Stomach (tissue), 9 donors: Measurements from ENCODE around the gene LDB3. TPM values are rescaled to one million over a fixed set of nuclear protein-coding genes. Genes with fewer than 3 reads are reported as not detected.

Source experiments
- DNase-seq, 2 donors: peaks; one replicate each; pipeline versions ENCODE4 v3.0.0 to v3.0.0-alpha.2; 2013 to 2019
- H3K27ac ChIP-seq, 5 donors: fragments of 200-600 bp in 4 of 5; sonication (generic) in 4 of 5; one replicate each; pipeline ENCODE4 v1.5.1; 2013 to 2019; ENCODE audit warnings: mild to moderate bottlenecking in 1 of 5, moderate library complexity in 1 of 5
- H3K27me3 ChIP-seq, 3 donors: fragments of 200-600 bp; sonication (generic); one replicate each; pipeline ENCODE4 v1.5.1; 2017 to 2019; ENCODE audit warnings: mixed run types in 1 of 3
- H3K36me3 ChIP-seq, 4 donors: fragments of 200-600 bp; sonication (generic); 1 replicate in 3 of 4; 2 replicates in 1 of 4; pipeline ENCODE4 v1.5.1; 2016 to 2019
- H3K4me1 ChIP-seq, 4 donors: fragments of 200-600 bp; sonication (generic); one replicate each; pipeline ENCODE4 v1.5.1; 2016 to 2019
- H3K4me3 ChIP-seq, 4 donors: fragments of 200-600 bp; sonication (generic) in 3 of 4; one replicate each; pipeline ENCODE4 v1.5.1; 2016 to 2019; ENCODE audit warnings: mild to moderate bottlenecking in 1 of 4
- H3K9me3 ChIP-seq, 4 donors: fragments of 200-600 bp; sonication (generic); one replicate each; pipeline ENCODE4 v1.5.1; 2016 to 2019
- EP300 ChIP-seq: sonication (generic); formaldehyde crosslinking; IDR thresholded peaks from one replicate; pipeline ENCODE4 v1.6.1; 2017; ENCODE audit warnings: antibody characterized with exemption
- POLR2A ChIP-seq, 4 donors: fragments of 450-650 bp; IDR thresholded peaks; one replicate each; pipeline ENCODE4 v1.6.1; 2016; ENCODE audit warnings: antibody characterized with exemption in 4 of 4, control low read depth in 2 of 4, mild to moderate bottlenecking in 1 of 4, moderate library complexity in 1 of 4
- POLR2AphosphoS5 ChIP-seq, 3 donors: sonication (generic); formaldehyde crosslinking; IDR thresholded peaks; one replicate each; pipeline ENCODE4 v1.6.1; 2016; ENCODE audit warnings: antibody characterized with exemption in 3 of 3
- WGBS, 5 donors: extraction: QIAGEN DNeasy Blood & Tissue Kit in 3 of 5; methylation state at CpG; one replicate each; pipeline versions ENCODE4 v1.1.5 to v1.1.7; 2013 to 2018; 5-methylcytosine and 5-hydroxymethylcytosine counted together
- intact Hi-C: fragments of 100-400 bp; cut with DNase I; formaldehyde crosslinking; loops from one replicate; pipeline ENCODE4 v1.15.1; 2023; ENCODE audit warnings: low total_unique reads
- polyA plus RNA-seq, 3 donors: library from polyadenylated mRNA; stranded (reverse); fragments of 200-250 nt; gene quantifications; one replicate each; pipeline ENCODE4 v1.2.3, GENCODE V29; 2013
- total RNA-seq, 5 donors: library from RNA; depleted of rRNA; stranded (reverse); fragments of >200 nt; gene quantifications; one replicate each; pipeline versions ENCODE4 v1.1.0 to v1.2.3, GENCODE V29; 2014 to 2016
- TF ChIP-seq, protein P1 (sequence below), 7 experiments: fragments of 450-650 bp in 4 of 7; fragments of 200-600 bp in 3 of 7; sonication (generic) in 3 of 7; IDR thresholded peaks; one replicate each; pipeline ENCODE4 v1.5.1; 2016 to 2019; ENCODE audit warnings: antibody characterized with exemption in 7 of 7, control low read depth in 2 of 7, mild to moderate bottlenecking in 1 of 7
- donor health status: healthy with polysubstance abuse.
- donor health status: Bipolar disorder and iron deficiency.
- donor health status: healthy.

Gene LDB3
- total and polyA plus RNA-seq, 8 donors = 0.29 to 8.5 (median 2.5) TPM

DNA sequence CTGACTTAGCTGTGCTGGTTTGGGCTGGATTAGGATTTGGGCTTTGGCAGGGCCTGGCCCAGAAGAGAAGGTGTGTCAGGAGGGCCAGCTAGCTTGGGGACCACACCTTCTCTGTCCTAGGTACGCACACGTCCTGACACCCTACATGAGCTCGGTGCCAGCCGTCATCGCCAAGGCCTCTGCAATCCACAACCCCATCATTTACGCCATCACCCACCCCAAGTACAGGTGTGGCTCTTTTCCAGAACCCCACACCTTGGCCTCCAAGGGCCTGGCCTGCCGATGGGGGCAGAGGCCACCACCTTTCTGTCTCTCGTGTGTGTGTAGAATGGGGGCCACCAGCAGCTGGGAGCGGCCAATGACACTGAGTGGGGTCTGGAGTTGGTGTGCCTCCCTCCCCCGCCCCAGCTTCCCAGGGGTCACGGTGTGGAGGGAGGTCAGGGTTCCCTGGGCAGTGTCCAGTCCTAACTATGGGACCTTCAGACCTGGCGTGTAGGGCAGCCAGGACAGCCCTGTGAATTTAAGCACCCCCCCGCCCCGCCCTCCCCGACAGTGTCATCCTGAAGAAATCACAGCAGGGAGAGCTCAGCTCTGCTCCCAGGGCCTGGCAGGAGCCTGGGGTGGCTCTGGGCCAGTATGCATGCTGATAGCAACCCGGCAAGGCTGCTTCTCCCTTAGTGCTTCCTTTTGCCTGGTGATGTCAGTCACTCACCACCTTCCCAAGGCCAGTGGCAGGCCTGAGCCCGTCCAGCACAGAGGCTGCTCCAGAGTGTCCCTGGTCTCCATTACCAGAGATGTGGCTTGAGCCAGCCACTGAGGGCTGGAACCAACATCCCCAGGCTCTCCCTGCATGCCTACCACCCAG is 6.9 kb upstream of the LDB3 start:
- Histone ChIP-seq H3K9me3 (no peaks in the 10 kb centered on the region), H3K27me3 (no peaks in the 10 kb centered on the region), H3K4me1 (peaks cover 0 to 12% (median 0%) of the 10 kb centered on the region in 4 donors), H3K36me3 (no peaks in the 10 kb centered on the region), H3K27ac (no peak overlapping the region), H3K4me3 (no peak overlapping the region)
- TF ChIP-seq POLR2A (IDR thresholded peaks at IDR 0.05) = no peak
- DNase-seq = peak; percentile 42 to 52
- WGBS, 5 donors = 71 to 89% (median 71%) methylated on average over 12 to 17 of the region's 17 CpGs
- intact Hi-C loops = no loop called here

DNA sequence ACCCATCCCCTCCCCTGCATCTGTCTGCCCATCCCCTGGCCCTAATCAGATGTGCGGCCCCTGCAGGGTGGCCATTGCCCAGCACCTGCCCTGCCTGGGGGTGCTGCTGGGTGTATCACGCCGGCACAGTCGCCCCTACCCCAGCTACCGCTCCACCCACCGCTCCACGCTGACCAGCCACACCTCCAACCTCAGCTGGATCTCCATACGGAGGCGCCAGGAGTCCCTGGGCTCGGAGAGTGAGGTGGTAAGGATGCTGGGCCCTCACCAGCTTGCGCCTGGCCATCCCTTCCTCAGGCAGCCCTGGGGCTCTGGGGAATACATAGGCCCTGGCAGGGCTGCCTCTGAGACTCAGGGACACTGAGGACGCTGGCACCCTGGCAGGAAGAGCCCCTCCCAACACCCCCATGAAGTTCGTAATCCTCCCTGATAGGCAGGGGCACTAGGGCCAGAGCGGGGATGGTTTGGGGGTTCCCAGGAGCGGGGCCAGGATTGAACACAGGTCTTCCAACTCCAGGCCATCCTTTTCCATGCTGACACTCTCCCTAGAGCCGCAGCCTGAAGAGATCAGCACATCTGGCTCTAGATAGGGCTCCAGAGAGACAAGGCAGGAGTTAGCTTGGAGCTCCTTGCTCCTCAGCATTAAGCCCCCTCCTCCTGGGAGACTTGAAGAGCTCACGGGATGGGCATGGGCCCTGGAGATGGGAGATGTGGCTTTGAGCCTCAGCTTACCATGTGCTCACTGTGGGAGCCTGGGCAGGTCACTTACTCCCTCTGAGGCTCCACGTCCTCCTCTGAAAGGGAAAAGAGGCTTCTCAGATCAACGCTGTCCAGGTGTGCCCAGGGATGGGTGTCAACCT is 5.9 kb upstream of the LDB3 start:
- no peak overlapping the region for H3K27ac ChIP-seq
- 89 to 93% (median 91%) methylated on average over 9 to 19 of the region's 19 CpGs for WGBS, 5 donors
- H3K36me3 ChIP-seq = no peaks in the 10 kb centered on the region
- intact Hi-C loops = no loop called here
- no peak for TF ChIP-seq EP300
- TF ChIP-seq, protein P1, sequence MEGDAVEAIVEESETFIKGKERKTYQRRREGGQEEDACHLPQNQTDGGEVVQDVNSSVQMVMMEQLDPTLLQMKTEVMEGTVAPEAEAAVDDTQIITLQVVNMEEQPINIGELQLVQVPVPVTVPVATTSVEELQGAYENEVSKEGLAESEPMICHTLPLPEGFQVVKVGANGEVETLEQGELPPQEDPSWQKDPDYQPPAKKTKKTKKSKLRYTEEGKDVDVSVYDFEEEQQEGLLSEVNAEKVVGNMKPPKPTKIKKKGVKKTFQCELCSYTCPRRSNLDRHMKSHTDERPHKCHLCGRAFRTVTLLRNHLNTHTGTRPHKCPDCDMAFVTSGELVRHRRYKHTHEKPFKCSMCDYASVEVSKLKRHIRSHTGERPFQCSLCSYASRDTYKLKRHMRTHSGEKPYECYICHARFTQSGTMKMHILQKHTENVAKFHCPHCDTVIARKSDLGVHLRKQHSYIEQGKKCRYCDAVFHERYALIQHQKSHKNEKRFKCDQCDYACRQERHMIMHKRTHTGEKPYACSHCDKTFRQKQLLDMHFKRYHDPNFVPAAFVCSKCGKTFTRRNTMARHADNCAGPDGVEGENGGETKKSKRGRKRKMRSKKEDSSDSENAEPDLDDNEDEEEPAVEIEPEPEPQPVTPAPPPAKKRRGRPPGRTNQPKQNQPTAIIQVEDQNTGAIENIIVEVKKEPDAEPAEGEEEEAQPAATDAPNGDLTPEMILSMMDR (IDR thresholded peaks at IDR 0.05) = no peak
- TF ChIP-seq POLR2AphosphoS5 (IDR thresholded peaks at IDR 0.05) = no peak
- no peak for TF ChIP-seq POLR2A (IDR thresholded peaks at IDR 0.05)
- DNase-seq = no peak
- H3K9me3 ChIP-seq = no peaks in the 10 kb centered on the region
- no peak overlapping the region for H3K4me3 ChIP-seq
- peaks cover 0 to 16% (median 0%) of the 10 kb centered on the region in 4 donors for H3K4me1 ChIP-seq
- no peaks in the 10 kb centered on the region for H3K27me3 ChIP-seq

DNA sequence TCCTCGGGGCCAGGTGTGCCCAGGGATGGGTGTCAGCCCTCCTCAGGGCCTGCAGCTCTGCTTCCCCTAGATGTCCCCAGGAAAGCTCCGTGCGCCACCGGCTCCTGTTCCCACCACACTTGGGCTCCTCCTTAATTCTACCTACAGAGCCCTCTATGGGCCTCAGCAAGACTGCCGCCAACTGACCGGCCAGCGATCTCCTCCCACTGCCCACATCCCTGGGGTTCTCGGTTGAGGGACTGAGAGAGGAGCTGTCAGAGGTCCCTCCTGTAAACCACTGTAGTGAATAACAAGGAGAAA is 5.3 kb upstream of the LDB3 start:
- no peak for DNase-seq
- Histone ChIP-seq H3K4me3 (no peak overlapping the region), H3K36me3 (no peaks in the 10 kb centered on the region), H3K9me3 (no peaks in the 10 kb centered on the region), H3K4me1 (peaks cover 0 to 22% (median 3%) of the 10 kb centered on the region in 4 donors), H3K27me3 (no peaks in the 10 kb centered on the region), H3K27ac (no peak overlapping the region)
- intact Hi-C loops = no loop called here
- WGBS, 5 donors = 86 to 96% (median 89%) methylated on average over 8 of the region's 8 CpGs
- TF ChIP-seq EP300 = no peak
- TF ChIP-seq, protein P1 (IDR thresholded peaks at IDR 0.05) = no peak
- TF ChIP-seq POLR2A (IDR thresholded peaks at IDR 0.05) = no peak
- no peak for TF ChIP-seq POLR2AphosphoS5 (IDR thresholded peaks at IDR 0.05)

- TF ChIP-seq, protein P1 (IDR thresholded peaks at IDR 0.05) = no peak
- TF ChIP-seq POLR2AphosphoS5 (IDR thresholded peaks at IDR 0.05) (no peak), POLR2A (IDR thresholded peaks at IDR 0.05) (no peak), EP300 (no peak)
- Histone ChIP-seq H3K27ac (no peak overlapping the region), H3K36me3 (no peaks in the 10 kb centered on the region), H3K9me3 (no peaks in the 10 kb centered on the region), H3K4me3 (no peak overlapping the region), H3K27me3 (no peaks in the 10 kb centered on the region), H3K4me1 (peaks cover 0 to 27% (median 9%) of the 10 kb centered on the region in 4 donors)
- intact Hi-C loops = no loop called here
- 66 to 87% (median 84%) methylated on average over 5 to 10 of the region's 10 CpGs for WGBS, 5 donors
- DNase-seq = no peak
Measured at GRCh38 chr10:86663576-86664339, 4.6 kb upstream of the LDB3 start.
